PC-3 (cell line): ENCODE data around the gene CYGB.

Experiments
- EZH2 ChIP-seq: fragments of 300-600 bp; sonication (generic); IDR thresholded peaks from one replicate; pipeline ENCODE4 v1.6.1; 2017; ENCODE audit warnings: antibody characterized with exemption, mild to moderate bottlenecking, low read length; ENCODE audit not compliant: unreplicated experiment
- TF ChIP-seq, protein P1 (sequence below): fragments of 300-600 bp; sonication (generic); conservative IDR thresholded peaks from 2 replicates; pipeline ENCODE4 v1.5.1; 2017; ENCODE audit warnings: antibody characterized with exemption, low read depth, mild to moderate bottlenecking, low read length

DNA sequence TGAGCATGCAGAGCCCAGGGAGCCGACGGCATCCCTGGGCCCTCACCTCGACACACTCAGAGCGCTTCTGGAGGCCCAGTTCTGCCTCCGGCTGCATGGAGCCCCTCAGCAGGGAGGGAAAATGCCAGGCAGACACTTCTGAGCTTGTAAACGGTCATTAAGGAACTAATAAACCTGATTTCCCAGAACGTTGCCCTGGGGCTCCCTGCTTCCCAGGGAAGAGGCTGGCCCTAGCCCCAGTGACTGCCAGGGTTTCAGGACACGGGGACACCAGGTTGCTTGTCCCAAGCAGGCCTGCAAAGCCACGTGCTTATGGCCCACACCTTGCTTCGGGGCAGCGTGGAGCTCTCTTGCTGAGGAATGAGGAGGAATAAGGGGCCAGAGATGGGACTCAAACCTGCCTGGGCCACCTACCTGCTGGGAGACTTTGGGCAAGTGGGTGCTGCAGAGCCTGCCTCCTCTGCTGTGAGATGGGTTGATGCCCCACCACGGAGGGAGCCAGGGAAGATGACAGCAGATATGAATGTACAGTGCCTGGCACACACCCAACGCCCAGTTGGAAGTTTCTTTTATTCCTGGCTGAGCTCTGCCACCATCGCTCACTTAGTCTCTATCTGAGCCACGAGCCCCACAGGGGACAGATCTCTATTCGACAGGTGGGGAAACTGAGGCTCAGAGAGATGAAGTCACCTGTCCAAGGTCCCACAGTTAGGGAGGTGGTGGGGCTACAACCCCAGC lies 41.7 kb downstream of the CYGB start:
- TF ChIP-seq EZH2 = no peak
- TF ChIP-seq, protein P1, sequence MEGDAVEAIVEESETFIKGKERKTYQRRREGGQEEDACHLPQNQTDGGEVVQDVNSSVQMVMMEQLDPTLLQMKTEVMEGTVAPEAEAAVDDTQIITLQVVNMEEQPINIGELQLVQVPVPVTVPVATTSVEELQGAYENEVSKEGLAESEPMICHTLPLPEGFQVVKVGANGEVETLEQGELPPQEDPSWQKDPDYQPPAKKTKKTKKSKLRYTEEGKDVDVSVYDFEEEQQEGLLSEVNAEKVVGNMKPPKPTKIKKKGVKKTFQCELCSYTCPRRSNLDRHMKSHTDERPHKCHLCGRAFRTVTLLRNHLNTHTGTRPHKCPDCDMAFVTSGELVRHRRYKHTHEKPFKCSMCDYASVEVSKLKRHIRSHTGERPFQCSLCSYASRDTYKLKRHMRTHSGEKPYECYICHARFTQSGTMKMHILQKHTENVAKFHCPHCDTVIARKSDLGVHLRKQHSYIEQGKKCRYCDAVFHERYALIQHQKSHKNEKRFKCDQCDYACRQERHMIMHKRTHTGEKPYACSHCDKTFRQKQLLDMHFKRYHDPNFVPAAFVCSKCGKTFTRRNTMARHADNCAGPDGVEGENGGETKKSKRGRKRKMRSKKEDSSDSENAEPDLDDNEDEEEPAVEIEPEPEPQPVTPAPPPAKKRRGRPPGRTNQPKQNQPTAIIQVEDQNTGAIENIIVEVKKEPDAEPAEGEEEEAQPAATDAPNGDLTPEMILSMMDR = no peak
